HepG2 (cell line): Measurements from ENCODE around the gene CA12.

Experiments
- CREB1 ChIP-seq, 2 experiments: fragments of 450-650 bp in 1 of 2; IDR thresholded peaks; 2 replicates each; pipeline ENCODE4 v1.6.1; 2016 to 2017; ENCODE audit warnings: control low read depth in 1 of 2, mild to moderate bottlenecking in 1 of 2, missing compliant biosample characterization in 1 of 2, missing genetic modification characterization in 1 of 2
- CTCF ChIP-seq: sonication (generic); formaldehyde crosslinking; IDR thresholded peaks from 2 replicates; pipeline ENCODE4 v1.5.0; 2020; ENCODE audit warnings: mild to moderate bottlenecking, missing genetic modification reagents, moderate library complexity
- EZH2 ChIP-seq: conservative IDR thresholded peaks from 2 replicates; pipeline ENCODE4 v1.6.1; 2012; ENCODE audit warnings: mild to moderate bottlenecking, low read depth, low read length, moderate library complexity
- JUN ChIP-seq: sonication (generic); formaldehyde crosslinking; IDR thresholded peaks from 2 replicates; pipeline ENCODE4 v1.4.0; 2020; ENCODE audit warnings: mild to moderate bottlenecking, missing genetic modification reagents
- REPIN1 ChIP-seq: sonication (generic); formaldehyde crosslinking; IDR thresholded peaks from 2 replicates; pipeline ENCODE4 v1.8.0; 2022; ENCODE audit warnings: missing genetic modification reagents, low read depth, mild to moderate bottlenecking, borderline replicate concordance
- RFXAP ChIP-seq: sonication (generic); formaldehyde crosslinking; IDR thresholded peaks from 2 replicates; pipeline ENCODE4 v1.4.0; 2020; ENCODE audit warnings: missing genetic modification reagents, borderline replicate concordance
- SOX5 ChIP-seq: IDR thresholded peaks from 2 replicates; pipeline ENCODE4 v1.6.1; 2016; ENCODE audit warnings: borderline replicate concordance
- TBL1XR1 ChIP-seq: fragments of 150-350 bp; IDR thresholded peaks from 2 replicates; pipeline ENCODE4 v1.6.1; 2014; ENCODE audit warnings: borderline replicate concordance, low read length; ENCODE audit not compliant: partially characterized antibody
- ZNF121 ChIP-seq: sonication (generic); formaldehyde crosslinking; IDR thresholded peaks from 2 replicates; pipeline ENCODE4 v1.5.0; 2020; ENCODE audit warnings: mild to moderate bottlenecking, missing genetic modification reagents
- ZNF253 ChIP-seq: sonication (generic); formaldehyde crosslinking; IDR thresholded peaks from 2 replicates; pipeline ENCODE4 v1.8.0; 2022; ENCODE audit warnings: mild to moderate bottlenecking, missing genetic modification reagents, borderline replicate concordance
- ZNF335 ChIP-seq: sonication (generic); formaldehyde crosslinking; IDR thresholded peaks from 2 replicates; pipeline ENCODE4 v1.4.0; 2020; ENCODE audit warnings: missing genetic modification reagents
- ZNF558 ChIP-seq: sonication (generic); formaldehyde crosslinking; IDR thresholded peaks from 2 replicates; pipeline ENCODE4 v1.9.0; 2022; ENCODE audit warnings: mild to moderate bottlenecking, missing genetic modification reagents, borderline replicate concordance
- ZNF564 ChIP-seq: sonication (generic); formaldehyde crosslinking; IDR thresholded peaks from 2 replicates; pipeline ENCODE4 v1.8.1; 2023; ENCODE audit warnings: mild to moderate bottlenecking, missing genetic modification reagents
- TF ChIP-seq, protein P1 (sequence below): IDR thresholded peaks from 2 replicates; pipeline ENCODE4 v1.6.1; 2016; ENCODE audit warnings: control low read depth

DNA sequence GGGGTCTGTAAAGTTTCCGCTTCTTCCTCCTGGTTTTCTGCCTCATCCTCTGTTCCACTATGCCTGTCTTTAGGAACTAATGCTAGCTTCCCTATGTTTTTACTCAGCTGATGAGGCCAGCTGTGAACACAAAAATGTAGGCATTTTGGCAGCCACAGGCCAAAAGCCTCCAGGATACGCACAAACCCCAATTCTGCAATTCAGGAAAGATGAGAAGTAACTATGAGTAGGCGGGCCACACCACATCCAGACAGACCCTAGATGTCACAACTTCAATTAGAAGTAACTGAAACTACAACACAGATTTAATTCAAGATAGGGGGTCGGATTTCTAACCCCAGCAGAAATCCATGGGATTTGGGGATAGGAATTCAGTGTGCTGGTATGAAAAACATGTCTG is 11.9 kb downstream of the CA12 start:
- TF ChIP-seq ZNF558 (CRISPR knock-in tag) (no peak), TBL1XR1 (no peak), JUN (CRISPR knock-in tag) (no peak), CREB1 (IDR thresholded peaks at IDR 0.05) (no peak), CREB1 (CRISPR knock-in tag; IDR thresholded peaks at IDR 0.05) (no peak), ZNF335 (no peak), EZH2 (no peak), SOX5 (no peak), CTCF (CRISPR knock-in tag) (no peak), RFXAP (CRISPR knock-in tag) (no peak), ZNF564 (no peak), ZNF121 (CRISPR knock-in tag) (no peak), ZNF253 (CRISPR knock-in tag) (no peak), REPIN1 (CRISPR knock-in tag) (no peak)
- TF ChIP-seq, protein P1, sequence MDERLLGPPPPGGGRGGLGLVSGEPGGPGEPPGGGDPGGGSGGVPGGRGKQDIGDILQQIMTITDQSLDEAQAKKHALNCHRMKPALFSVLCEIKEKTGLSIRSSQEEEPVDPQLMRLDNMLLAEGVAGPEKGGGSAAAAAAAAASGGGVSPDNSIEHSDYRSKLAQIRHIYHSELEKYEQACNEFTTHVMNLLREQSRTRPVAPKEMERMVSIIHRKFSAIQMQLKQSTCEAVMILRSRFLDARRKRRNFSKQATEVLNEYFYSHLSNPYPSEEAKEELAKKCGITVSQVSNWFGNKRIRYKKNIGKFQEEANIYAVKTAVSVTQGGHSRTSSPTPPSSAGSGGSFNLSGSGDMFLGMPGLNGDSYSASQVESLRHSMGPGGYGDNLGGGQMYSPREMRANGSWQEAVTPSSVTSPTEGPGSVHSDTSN = no peak
